Right renal pelvis (tissue), 4 donors: ENCODE measurements around the gene TBC1D22B. TPM values are rescaled to one million over a fixed set of nuclear protein-coding genes. Genes with fewer than 3 reads are reported as not detected.
A peak's percentile ranks its signal among the peaks of the same experiment; 100 is the strongest.

Experiments used
- DNase-seq, 4 donors: peaks; one replicate each; pipeline ENCODE4 v3.0.0-alpha.2; 2013; ENCODE audit warnings: low read depth in 4 of 4, low spot score in 3 of 4, missing footprints in 1 of 4
- polyA plus RNA-seq, 4 donors: library from polyadenylated mRNA; unstranded; fragments of 120-200 nt; gene quantifications; one replicate each; pipeline ENCODE4 v1.2.1, GENCODE V29; 2013; ENCODE audit not compliant: insufficient read length in 4 of 4

TBC1D22B gene, protein sequence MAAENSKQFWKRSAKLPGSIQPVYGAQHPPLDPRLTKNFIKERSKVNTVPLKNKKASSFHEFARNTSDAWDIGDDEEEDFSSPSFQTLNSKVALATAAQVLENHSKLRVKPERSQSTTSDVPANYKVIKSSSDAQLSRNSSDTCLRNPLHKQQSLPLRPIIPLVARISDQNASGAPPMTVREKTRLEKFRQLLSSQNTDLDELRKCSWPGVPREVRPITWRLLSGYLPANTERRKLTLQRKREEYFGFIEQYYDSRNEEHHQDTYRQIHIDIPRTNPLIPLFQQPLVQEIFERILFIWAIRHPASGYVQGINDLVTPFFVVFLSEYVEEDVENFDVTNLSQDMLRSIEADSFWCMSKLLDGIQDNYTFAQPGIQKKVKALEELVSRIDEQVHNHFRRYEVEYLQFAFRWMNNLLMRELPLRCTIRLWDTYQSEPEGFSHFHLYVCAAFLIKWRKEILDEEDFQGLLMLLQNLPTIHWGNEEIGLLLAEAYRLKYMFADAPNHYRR
- 10 to 100 TPM; 13.9 to 15.2 (median 14.3) TPM for polyA plus RNA-seq

GRCh38 chr6:37257634-37258404 is at the start of gene TBC1D22B, which contains the start of gene TMEM217:
Gene TBC1D22B, plus strand, starts transcription at chr6:37257772. Its CDS starts 146 bp downstream, at chr6:37257918.
Gene TMEM217, minus strand, starts transcription at chr6:37258144. Its CDS starts 39,114 bp downstream, at chr6:37219030.
- DNase-seq: peak; percentile 84 to 91 (median 87)

DNA sequence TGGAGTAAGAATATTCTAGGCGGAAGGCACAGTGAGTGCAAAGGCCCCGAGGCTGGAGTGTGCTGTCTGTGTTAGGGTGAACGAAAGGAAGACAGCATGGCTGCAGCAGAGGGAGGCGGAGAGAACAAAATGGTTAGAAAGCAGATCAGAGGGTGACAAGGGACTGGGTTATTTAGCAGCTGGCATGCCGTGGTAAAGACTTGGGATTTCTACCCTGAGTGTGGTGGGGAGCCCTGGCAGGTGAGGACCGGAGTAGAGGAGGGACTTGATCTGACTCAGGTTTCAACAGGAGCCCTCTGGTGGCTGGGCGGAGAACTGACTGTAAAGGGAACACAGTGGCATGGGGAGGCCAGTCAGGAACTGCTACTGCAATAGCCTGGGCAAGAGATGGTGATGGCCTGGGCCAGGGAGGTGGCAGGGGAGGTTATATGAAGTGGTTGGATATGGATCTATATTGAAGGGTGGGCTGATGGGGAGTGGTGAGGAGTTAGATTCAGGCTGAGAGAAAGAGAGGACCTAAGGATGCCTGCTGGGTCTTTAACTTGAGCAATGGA is 49.6 kb upstream of the TBC1D22B start:
- no peak for DNase-seq

DNA sequence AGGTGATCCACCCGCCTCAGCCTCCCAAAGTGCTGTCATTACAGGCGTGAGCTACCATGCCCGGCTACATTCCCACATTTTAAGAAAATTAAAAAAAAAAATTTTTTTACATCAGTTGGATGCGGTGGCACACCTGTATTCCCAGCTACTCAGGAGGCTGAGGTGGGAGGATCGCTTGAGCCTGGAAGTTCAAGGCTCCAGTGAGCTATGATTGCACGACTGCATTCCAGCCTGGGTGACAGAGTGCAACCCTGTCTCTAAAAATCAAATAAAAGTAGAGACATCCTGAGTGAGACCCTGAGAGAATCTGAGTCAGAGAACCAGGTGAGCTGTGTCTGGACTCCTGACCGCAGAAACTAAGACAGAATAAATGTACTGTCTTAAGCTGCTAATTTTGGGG is 48.8 kb upstream of the TBC1D22B start:
- DNase-seq: no peak

DNA sequence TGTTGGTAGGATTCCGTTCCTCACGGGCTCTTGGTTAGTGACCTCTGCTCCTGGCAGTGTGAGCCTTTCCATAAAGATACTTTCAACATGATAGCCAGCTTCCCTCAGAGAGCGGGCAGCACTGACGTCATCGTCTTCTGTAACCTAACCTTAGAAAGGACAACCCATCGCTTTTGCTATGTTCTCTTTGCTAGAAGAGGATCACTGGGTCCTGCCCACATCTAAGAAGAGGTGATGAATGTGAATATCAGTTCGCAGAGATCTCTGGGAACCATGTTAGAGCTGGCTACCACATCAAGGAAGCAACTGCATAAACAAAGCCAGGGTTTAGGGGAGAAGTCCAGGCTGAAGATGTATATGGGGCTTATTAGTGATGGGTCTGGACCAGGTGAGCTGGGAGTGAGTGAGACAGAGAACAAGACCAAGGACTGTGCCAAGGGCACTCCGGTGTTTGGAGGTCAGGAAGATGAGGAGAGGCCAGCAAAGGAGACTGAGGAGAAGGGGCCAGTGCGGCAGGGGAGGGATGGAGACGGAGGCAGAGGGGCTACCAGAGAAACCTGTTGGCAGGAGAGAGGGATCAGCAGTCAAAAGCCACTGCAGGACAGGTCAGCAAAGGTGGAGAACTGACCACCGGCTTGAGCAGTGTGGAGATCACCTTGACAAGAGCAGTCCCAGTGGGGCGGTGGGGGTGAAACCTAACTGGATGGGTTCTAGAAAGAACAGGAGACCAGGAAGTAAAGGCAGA is 47.9 kb upstream of the TBC1D22B start:
- no peak for DNase-seq

DNA sequence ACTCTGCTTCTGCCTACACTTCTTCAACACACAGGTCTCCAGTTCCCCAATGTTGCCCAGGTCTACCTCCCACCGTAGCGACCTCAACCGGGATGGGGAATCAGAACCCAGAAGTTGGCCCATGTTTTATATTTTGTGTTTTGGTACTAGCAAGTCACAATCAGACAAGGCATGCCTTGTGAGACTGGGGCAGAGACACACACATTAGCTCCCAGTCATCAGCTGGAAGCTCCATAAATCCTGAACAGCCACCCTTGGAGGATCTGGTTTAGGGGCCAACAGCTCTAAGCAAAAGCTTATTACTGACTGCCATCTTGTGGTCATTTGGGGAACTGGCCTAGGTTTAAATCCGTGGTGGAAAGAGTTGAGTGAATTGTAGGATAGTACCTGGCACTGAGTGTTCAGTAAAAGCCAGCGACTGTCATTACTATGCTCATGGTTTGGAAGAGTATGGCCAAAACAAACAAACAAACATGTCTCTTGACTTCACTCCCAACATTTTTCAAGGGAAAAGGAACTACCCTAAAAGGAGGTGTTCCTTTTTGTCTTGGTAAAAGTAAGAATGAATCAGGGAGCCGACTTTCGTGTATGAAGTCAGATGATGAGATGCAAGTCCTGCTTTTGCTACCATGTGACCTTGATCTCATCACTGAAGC is 47.1 kb upstream of the TBC1D22B start:
- peak; percentile 78 to 82 (median 79) for DNase-seq

DNA sequence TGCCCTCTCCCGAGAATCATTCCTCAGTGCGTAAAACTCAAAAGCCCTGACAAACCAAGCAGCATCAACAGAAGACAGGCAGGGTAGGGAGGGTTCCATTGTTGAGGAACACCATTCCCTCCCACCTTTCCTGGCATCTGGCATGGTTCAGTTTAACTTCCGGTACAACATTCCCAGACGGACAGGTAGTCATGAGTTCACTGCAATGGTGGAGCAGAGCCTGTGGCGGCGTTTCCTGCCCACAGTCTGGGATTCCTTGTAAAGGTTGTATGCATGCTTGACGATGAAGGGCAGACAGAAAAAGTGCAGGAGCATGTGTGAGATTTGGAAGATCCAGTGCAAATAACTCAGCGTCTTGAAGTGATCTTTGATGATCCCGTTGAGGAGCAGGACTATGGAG is 45.3 kb upstream of the TBC1D22B start:
- DNase-seq: no peak

DNA sequence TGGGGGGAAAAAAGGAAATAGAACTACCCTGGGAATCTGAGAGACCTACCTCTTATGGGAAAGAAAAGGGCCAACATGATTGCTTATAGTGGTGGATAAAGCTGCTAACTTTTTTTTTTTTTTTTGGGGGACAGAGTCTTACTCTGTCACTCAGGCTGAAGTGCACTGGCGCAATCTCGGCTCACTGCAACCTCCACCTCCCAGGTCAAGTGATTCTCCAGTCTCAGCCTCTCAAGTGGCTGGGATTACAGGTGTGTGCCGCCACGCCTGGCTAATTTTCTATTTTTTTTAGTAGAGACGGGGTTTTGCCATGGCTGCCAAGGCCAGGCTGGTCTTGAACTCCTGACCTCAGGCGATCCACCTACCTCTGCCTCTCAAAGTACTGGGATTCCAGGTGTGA is 39.5 kb upstream of the TBC1D22B start:
- DNase-seq: no peak

DNA sequence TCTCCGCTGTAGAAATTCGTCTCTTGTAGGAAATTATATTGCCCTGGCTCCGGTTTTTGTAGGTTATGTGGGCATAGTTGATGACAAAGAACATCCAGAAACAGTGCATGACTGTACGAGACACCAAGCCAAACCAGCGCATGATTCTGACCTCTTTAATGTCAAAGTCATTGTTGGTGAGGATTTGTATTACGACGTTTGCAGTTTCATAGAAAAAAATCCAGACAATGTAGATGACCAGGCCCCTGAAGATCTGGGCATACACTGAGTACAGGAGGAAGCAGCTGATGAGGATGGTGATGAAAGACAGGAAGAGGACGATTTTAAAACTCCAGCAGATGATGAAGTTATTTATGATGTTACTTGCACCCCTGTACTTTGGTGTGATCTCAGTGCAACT is 39.1 kb upstream of the TBC1D22B start:
- no peak for DNase-seq

DNA sequence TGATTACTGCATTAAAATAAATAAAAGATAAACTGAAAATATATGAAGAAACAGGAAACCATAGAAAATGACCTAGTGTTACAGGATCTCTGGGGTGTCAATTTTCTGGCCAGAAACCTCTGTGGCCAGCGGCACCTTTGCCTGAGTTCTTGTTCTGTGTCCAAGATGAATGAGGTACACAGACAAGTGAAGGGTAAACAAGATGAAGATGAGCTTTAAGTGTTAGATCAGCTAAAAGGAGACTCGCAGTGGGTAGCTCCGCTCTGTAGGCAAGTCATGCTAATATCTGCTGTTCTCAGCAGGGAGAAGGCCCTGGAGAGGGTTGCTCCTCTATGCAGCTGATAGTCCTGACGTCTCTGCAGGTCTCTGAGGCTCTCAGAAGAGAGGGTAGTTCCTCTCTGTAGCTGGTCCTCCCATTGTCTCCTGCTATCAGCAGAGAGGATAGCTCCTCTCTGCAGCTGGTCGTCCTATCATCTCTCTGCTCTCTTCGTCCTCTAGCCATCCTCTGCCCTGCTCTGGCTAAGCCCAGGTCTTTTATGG is 35.9 kb upstream of the TBC1D22B start:
- no peak for DNase-seq

- peak; percentile 70 to 86 (median 80) for DNase-seq
Observed at GRCh38 chr6:37222125-37222967, 35.2 kb upstream of the TBC1D22B start.

- no peak for DNase-seq
Observed at GRCh38 chr6:37222992-37223391, 34.6 kb upstream of the TBC1D22B start.

DNA sequence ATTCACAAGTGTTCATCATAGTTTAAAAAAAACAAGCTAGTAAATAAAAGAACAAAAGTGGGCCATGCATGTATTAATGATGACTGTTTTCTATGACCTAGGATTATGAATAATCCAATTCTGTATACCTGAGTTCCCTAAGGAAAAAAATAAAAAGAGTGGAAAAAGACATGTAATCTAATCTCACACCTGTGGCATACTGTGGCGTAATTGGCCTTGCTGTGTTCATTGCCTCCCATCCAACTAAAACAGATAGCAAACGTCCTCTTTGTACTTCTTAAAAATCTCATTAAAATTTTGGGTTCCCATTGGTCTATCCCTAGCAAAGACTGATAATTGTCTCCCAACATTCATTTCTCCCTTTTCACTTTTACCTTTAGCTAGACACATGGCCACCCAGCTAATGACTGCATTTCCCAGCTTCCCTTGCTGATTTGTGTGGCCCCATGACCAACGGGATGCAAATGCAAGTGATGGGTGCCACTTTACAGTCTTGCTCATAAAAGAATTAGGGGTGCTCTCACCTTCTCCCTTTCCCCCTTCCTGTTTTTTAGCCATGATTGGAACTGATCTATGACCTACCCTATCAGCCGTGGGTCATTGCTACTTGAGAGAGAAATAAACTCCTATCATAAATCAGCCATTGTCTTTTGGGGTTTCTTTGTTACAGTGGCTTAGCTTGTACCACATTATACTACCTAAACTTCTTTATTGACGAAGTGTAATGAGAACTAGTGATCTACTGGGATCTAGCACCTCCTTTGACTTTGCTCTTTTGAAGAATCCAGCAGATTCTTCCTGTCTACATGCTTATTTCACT is 32.0 kb upstream of the TBC1D22B start:
- DNase-seq: no peak

DNA sequence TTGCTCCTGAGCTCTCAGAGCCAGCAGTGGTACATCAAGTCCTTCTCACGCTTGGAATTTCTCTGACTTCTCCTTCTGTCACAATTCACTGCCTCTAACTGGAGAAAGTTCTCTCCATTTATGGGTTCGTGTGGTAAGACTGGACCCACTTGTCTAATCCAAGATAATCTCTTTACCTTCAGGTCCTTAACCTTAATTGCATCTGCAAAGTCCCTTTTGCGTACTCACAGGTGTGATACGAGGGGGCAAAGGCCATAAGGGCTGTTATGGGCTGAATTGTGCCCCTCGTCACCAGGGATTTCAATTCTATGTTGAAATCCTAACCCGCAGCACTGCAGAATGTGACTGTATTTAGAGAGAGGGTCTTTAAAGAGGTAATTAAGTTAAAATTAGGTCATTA is 27.5 kb upstream of the TBC1D22B start:
- no peak for DNase-seq

GRCh38 chr6:37232430-37233017 is 25.0 kb upstream of the TBC1D22B start:
- DNase-seq: no peak

GRCh38 chr6:37233541-37233940 is 24.0 kb upstream of the TBC1D22B start:
- DNase-seq: no peak

DNA sequence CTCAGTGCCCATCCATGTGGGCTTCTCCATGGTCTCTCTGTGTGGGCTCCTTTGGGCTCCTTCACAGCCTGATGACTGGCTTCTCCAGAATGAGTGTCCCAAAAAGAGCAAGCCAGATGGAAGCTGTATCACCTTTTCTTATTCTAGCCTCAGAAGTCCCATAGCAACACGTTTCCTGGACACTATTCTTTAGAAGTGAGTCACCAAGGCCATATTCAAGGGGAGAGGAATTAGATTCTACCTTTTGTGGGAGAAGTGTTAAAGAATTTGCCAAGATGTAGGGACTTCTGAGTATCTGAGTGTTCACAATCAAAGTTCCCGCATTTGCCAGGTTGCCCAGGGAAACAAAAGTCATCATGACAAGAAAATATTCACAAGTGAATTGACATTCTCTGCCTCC is 20.7 kb upstream of the TBC1D22B start:
- DNase-seq: no peak

DNA sequence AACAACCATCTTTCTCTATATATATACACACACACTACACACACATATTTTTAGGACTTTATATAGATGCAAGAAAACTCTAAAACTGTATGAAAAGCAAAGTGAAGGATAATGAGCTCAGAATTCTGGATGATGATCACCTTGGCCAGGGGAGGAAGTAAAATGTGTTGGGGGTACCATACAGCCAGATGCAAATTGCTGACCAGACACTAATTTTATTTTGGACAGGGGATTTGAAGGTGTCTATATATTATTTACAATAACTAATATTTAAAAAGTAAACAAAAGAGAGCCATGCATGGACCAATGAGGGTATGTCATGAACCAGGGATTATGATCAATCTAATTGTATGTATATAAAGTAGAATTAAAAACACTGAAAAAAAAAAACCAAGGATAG is 19.8 kb upstream of the TBC1D22B start:
- no peak for DNase-seq

DNA sequence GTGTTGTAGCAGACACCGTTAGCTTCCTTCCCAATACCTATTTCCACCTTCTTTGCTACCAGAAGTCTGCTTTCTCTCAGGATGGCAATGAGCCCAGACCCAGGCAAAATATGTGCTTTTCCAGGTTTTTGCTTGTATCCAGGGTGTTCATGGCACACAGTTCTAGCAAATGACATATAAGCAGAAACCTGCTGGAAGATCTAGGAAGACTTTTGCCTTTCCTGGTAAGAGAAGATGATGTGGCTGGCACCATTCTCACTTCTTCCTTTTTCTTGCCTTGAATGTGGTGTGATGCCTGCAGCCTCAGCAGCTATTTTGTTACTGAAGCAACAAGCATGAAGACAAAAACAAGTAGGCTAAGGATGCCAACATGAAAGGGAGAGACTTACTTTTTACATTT is 19.2 kb upstream of the TBC1D22B start:
- no peak for DNase-seq
